ENCODE results near the gene CREB3L1. TPM values are rescaled to one million over a fixed set of nuclear protein-coding genes. Genes with fewer than 3 reads are reported as not detected.

Gene CREB3L1
- polyA plus RNA-seq, 1 experiment: 24.2 TPM

DNA sequence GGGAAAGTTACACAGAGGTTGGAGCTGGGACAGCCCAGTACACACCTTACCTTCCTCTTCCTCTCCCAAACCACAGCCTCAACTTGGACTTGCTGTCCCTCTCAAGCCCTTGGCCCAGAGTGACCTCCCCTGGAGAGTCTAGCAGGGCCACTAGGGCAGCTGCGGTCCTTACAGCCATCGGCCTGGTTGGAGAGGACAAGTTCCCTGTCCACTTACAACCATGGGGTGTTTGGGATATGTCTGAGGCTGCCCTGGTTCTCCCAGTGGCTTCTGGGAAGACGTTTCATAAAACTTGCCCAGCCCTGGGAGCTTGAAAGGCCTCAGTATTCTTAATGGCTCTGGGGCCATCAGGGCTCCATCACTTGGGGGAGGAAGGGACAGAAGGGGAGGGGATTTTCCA lies 56.7 kb downstream of the CREB3L1 start:
- ChIA-PET POLR2A (no interaction called here), CTCF (no interaction called here)
- Histone ChIP-seq H3K9me3 (ENCODE audit: control insufficient read depth, insufficient read depth, low read length) (no peaks in the 10 kb centered on the region; the same call in 1 of the 2 replicates), H3K4me3 (ENCODE audit: low read depth, low read length) (no peak overlapping the region), H3K27ac (ENCODE audit: low read depth, low read length) (no peak overlapping the region), H3K27me3 (ENCODE audit: control insufficient read depth, insufficient read depth, low read length) (peaks cover 48% of the 10 kb centered on the region)
- TF ChIP-seq, protein P1, sequence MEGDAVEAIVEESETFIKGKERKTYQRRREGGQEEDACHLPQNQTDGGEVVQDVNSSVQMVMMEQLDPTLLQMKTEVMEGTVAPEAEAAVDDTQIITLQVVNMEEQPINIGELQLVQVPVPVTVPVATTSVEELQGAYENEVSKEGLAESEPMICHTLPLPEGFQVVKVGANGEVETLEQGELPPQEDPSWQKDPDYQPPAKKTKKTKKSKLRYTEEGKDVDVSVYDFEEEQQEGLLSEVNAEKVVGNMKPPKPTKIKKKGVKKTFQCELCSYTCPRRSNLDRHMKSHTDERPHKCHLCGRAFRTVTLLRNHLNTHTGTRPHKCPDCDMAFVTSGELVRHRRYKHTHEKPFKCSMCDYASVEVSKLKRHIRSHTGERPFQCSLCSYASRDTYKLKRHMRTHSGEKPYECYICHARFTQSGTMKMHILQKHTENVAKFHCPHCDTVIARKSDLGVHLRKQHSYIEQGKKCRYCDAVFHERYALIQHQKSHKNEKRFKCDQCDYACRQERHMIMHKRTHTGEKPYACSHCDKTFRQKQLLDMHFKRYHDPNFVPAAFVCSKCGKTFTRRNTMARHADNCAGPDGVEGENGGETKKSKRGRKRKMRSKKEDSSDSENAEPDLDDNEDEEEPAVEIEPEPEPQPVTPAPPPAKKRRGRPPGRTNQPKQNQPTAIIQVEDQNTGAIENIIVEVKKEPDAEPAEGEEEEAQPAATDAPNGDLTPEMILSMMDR (IDR thresholded peaks at IDR 0.05; ENCODE audit: low read depth, low read length): no peak
- no peak for DNase-seq (ENCODE audit: low read depth, low spot score)

DNA sequence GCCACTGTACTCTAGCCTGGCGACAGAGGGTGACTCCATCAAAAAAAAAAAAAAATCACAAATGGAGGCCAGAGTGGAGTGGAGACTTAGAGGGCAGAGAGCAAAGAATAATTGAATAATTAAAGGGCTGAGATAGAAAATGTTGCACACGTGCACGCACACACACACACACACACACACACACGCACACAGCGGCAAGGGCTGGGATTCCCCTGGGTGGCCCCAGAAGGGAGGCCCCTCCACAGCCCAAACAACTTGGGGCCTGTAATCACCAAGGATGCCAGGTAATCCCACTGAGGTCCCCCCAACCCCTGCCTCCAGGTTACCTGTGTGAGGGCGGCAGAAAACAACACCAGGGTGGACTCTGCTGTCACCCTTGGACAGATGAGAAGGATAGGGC lies 57.8 kb downstream of the CREB3L1 start:
- Histone ChIP-seq H3K27ac (ENCODE audit: low read depth, low read length) (no peak overlapping the region), H3K9me3 (ENCODE audit: control insufficient read depth, insufficient read depth, low read length) (no peaks in the 10 kb centered on the region; the same call in 1 of the 2 replicates), H3K27me3 (ENCODE audit: control insufficient read depth, insufficient read depth, low read length) (peaks cover 42% of the 10 kb centered on the region), H3K4me3 (ENCODE audit: low read depth, low read length) (no peak overlapping the region)
- TF ChIP-seq, protein P1 (IDR thresholded peaks at IDR 0.05; ENCODE audit: low read depth, low read length): no peak
- ChIA-PET CTCF (interaction anchor here (0.5 kb wide), 1 partner anchor 127 kb away, joined by 4 read pairs; no protein-coding TSS in a partner anchor), POLR2A (interaction anchor here (0.5 kb wide), 1 partner anchor 41 kb away, joined by 3 read pairs; no protein-coding TSS in a partner anchor)
- no peak for DNase-seq (ENCODE audit: low read depth, low spot score)

DNA sequence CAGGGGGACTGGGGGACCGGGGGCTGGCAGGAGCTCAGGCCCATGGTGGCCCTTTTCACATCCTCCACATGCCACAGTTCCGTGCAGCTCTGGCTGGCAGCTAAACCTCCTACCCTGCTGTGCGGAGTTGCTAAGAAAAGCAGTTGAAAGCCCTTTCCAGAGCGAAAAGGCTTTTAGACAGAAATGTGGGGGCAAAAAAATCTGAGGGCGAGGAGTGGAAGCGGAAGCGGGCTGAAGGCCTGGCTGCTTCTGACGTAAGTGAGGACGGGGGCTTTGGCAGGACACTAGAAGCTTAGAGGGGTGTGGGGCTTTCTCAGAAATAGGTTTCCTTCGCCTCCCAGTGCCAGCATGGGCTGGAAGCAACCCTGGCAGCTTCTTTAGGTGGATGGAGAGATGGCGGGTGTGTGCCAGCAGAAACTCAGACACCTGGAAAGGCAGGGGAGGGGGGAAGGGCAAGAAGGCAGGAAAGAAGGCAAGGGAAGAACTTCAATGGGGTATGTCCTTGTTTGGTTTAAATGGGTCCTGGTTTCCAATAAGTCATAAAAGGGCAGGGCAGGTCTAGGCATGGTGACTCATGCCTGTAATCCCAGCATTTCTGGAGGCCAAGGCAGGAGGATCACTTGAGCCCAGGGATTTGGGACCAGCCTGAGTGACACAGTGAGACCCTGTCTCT lies 58.6 kb downstream of the CREB3L1 start:
- ChIA-PET CTCF (no interaction called here), POLR2A (interaction anchor here (0.5 kb wide), 1 partner anchor 42 kb away, joined by 3 read pairs; no protein-coding TSS in a partner anchor)
- no peaks in the 10 kb centered on the region; the same call in 1 of the 2 replicates for H3K9me3 ChIP-seq (ENCODE audit: control insufficient read depth, insufficient read depth, low read length)
- TF ChIP-seq, protein P1 (IDR thresholded peaks at IDR 0.05; ENCODE audit: low read depth, low read length): no peak
- no peak overlapping the region for H3K4me3 ChIP-seq (ENCODE audit: low read depth, low read length)
- DNase-seq (ENCODE audit: low read depth, low spot score): no peak
- H3K27ac ChIP-seq (ENCODE audit: low read depth, low read length): no peak overlapping the region
- peaks cover 35% of the 10 kb centered on the region for H3K27me3 ChIP-seq (ENCODE audit: control insufficient read depth, insufficient read depth, low read length)

DNA sequence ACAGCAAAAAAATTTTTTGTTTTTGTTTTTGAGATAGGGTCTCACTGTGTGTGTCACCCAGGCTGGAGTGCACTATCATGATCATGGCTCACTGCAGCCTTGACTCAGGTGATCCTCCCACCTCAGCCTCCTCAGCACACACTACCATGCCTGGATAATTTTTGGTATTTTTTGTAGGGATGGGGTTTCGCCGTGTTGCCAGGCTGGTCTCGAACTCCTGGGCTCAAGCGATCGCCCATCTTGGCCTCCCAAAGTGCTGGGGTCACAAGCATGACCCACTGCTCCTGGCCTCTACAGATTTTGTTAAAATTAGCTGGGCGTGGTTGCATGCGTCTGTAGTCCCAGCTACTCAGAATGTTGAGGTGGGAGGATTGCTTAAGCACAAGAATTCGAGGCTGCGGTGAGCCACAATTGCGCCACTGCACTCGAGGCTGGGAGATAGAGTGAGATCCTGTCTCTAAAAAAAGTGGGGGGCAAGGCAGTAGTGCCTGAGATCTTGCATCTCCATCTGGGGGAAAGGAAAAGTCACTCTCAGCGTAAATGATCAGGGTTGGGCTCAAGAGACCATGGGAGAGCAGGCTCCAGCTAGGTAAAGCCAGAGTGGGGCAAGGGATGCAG lies 59.2 kb downstream of the CREB3L1 start:
- H3K4me3 ChIP-seq (ENCODE audit: low read depth, low read length): no peak overlapping the region
- no peak for DNase-seq (ENCODE audit: low read depth, low spot score)
- CTCF ChIA-PET: no interaction called here

More for the DNA sequence above, 59.2 kb downstream of the CREB3L1 start:
- POLR2A ChIA-PET: no interaction called here
- Histone ChIP-seq H3K9me3 (ENCODE audit: control insufficient read depth, insufficient read depth, low read length) (no peaks in the 10 kb centered on the region; the same call in 1 of the 2 replicates), H3K27me3 (ENCODE audit: control insufficient read depth, insufficient read depth, low read length) (peaks cover 32% of the 10 kb centered on the region), H3K27ac (ENCODE audit: low read depth, low read length) (no peak overlapping the region)
- TF ChIP-seq, protein P1 (IDR thresholded peaks at IDR 0.05; ENCODE audit: low read depth, low read length): no peak
